ENCODE data around the gene VWC2L. TPM values are rescaled to one million over a fixed set of nuclear protein-coding genes. Genes with fewer than 3 reads are reported as not detected.

VWC2L gene
- total and polyA plus RNA-seq, 10 of the 15 experiments (the other 5 are each of a cell fraction or from before 2014, with no cell fraction given), result not detected

DNA sequence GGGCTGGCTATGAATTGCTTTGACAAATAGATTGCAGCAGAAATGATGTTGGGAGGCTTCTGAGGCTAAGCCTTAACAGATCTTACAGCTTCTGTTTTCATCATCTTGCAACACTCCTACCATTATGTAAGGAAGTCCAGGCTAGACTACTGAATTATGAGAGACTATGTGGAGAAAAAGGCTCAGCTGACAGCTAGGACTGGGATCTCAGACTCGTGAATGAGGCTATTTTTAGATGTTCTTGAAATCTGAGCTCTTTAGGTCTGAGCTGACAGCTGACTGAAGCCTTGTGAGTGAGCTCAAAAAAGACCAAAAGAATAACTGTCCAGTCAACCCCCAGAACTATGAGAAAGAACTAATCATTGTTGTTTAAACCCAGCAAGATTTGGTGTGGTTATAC lies 70.3 kb downstream of the VWC2L start:
- POLR2A ChIA-PET, result no interaction called here
- Histone ChIP-seq H2AFZ (ENCODE audit: control insufficient read depth, low read depth, low read length) (no peak overlapping the region), H3K4me2 (ENCODE audit: control insufficient read depth, insufficient read depth) (no peak overlapping the region), H3K9me3 (replicated peaks; ENCODE audit: control insufficient read depth, insufficient read depth, low read length) (no peaks in the 10 kb centered on the region), H3K27me3 (replicated peaks in 1 of 2; ENCODE audit: control insufficient read depth in 2 of 2, insufficient read depth in 2 of 2, low read length in 1 of 2) (no peaks in the 10 kb centered on the region), H4K20me1 (ENCODE audit: control insufficient read depth, insufficient read depth) (no peaks in the 10 kb centered on the region), H3K9ac (ENCODE audit: control insufficient read depth, insufficient read depth, low read length) (no peak overlapping the region), H3K4me3 (no peak overlapping the region), H3K4me1 (ENCODE audit: control insufficient read depth, insufficient read depth, low read length) (no peaks in the 10 kb centered on the region), H3K36me3 (ENCODE audit: control insufficient read depth in 2 of 2, insufficient read depth in 2 of 2, low read length in 1 of 2) (no peaks in the 10 kb centered on the region), H3K27ac (ENCODE audit: control insufficient read depth, insufficient read depth) (no peak overlapping the region), H3K79me2 (ENCODE audit: control insufficient read depth, insufficient read depth, low read length) (no peaks in the 10 kb centered on the region)
- 0% methylated on average over 1 of the region's 1 CpG for WGBS (ENCODE audit: insufficient coverage, insufficient replicate concordance, low lambda C conversion rate, missing lambda C conversion rate)
- intact Hi-C loops (cut with micrococcal nuclease; ENCODE audit: unreplicated experiment) (no loop called here), in situ Hi-C loops (cut with MboI) (no loop called here)
- no TSS peak for BruUV-seq (replicated peaks)
- SMC1A ChIA-PET (ENCODE audit: uncharacterized antibody, unreplicated experiment), result interaction anchor here (0.6 to 1.4 kb wide), 3 partner anchors 11 to 199 kb away, joined by 3 read pairs; no protein-coding TSS in a partner anchor
- ATAC-seq, result no peak
- CTCF ChIA-PET, result interaction anchor here (1.0 to 1.2 kb wide), 2 partner anchors 9 to 23 kb away, joined by 3 to 4 read pairs; no protein-coding TSS in a partner anchor
- no peak for TF ChIP-seq TBL1XR1 (IDR thresholded peaks at IDR 0.05; ENCODE audit: low read depth, low read length)
- TF ChIP-seq NR2C1 (IDR thresholded peaks at IDR 0.05), result no peak
- no peak for DNase-seq (ENCODE audit: low read depth, low spot score)
- FAIRE-seq, result no peak
- RAD21 ChIA-PET (ENCODE audit: unreplicated experiment), result interaction anchor here (0.7 kb wide), 1 partner anchor 752 kb away, joined by 3 read pairs; no protein-coding TSS in a partner anchor

GRCh38 chr2:214482728-214483127 lies 71.9 kb downstream of the VWC2L start:
- Histone ChIP-seq H3K4me2 (ENCODE audit: control insufficient read depth, insufficient read depth) (no peak overlapping the region), H3K4me3 (no peak overlapping the region), H3K79me2 (ENCODE audit: control insufficient read depth, insufficient read depth, low read length) (no peaks in the 10 kb centered on the region), H3K4me1 (ENCODE audit: control insufficient read depth, insufficient read depth, low read length) (no peaks in the 10 kb centered on the region), H3K9ac (ENCODE audit: control insufficient read depth, insufficient read depth, low read length) (no peak overlapping the region), H3K36me3 (ENCODE audit: control insufficient read depth in 2 of 2, insufficient read depth in 2 of 2, low read length in 1 of 2) (no peaks in the 10 kb centered on the region), H3K9me3 (replicated peaks; ENCODE audit: control insufficient read depth, insufficient read depth, low read length) (no peaks in the 10 kb centered on the region), H3K27ac (ENCODE audit: control insufficient read depth, insufficient read depth) (no peak overlapping the region), H4K20me1 (ENCODE audit: control insufficient read depth, insufficient read depth) (no peaks in the 10 kb centered on the region), H2AFZ (ENCODE audit: control insufficient read depth, low read depth, low read length) (no peak overlapping the region), H3K27me3 (replicated peaks in 1 of 2; ENCODE audit: control insufficient read depth in 2 of 2, insufficient read depth in 2 of 2, low read length in 1 of 2) (no peaks in the 10 kb centered on the region)
- ChIA-PET RAD21 (ENCODE audit: unreplicated experiment) (no interaction called here), CTCF (no interaction called here), SMC1A (ENCODE audit: uncharacterized antibody, unreplicated experiment) (interaction anchor here (1.4 kb wide), 1 partner anchor 24 kb away, joined by 3 read pairs; no protein-coding TSS in a partner anchor), POLR2A (no interaction called here)
- no TSS peak for BruUV-seq (replicated peaks)
- 3% methylated on average over 2 of the region's 2 CpGs for WGBS (ENCODE audit: insufficient coverage, insufficient replicate concordance, low lambda C conversion rate, missing lambda C conversion rate)
- in situ Hi-C loops (cut with MboI) (no loop called here), intact Hi-C loops (cut with micrococcal nuclease; ENCODE audit: unreplicated experiment) (no loop called here)
- DNase-seq (ENCODE audit: low read depth, low spot score) (no peak), FAIRE-seq (no peak), ATAC-seq (no peak)
- no peak for TF ChIP-seq ESRRA (IDR thresholded peaks at IDR 0.05; ENCODE audit: low read length)
- no peak for TF ChIP-seq JUNB (IDR thresholded peaks at IDR 0.05)
- TF ChIP-seq NKRF (conservative IDR thresholded peaks at IDR 0.05), result no peak
- no peak for TF ChIP-seq ZNF384 (IDR thresholded peaks at IDR 0.05; ENCODE audit: borderline replicate concordance, low read depth, low read length)
- no peak for TF ChIP-seq IRF4 (IDR thresholded peaks at IDR 0.05; ENCODE audit: low read depth, low read length)
- no peak for TF ChIP-seq ZBTB33 (IDR thresholded peaks at IDR 0.05)
- no peak for TF ChIP-seq HDAC2 (IDR thresholded peaks at IDR 0.05)
- TF ChIP-seq, protein P1, sequence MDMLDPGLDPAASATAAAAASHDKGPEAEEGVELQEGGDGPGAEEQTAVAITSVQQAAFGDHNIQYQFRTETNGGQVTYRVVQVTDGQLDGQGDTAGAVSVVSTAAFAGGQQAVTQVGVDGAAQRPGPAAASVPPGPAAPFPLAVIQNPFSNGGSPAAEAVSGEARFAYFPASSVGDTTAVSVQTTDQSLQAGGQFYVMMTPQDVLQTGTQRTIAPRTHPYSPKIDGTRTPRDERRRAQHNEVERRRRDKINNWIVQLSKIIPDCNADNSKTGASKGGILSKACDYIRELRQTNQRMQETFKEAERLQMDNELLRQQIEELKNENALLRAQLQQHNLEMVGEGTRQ (IDR thresholded peaks at IDR 0.05; ENCODE audit: borderline replicate concordance, low read depth, low read length), result no peak
- no peak for TF ChIP-seq POLR2AphosphoS2 (IDR thresholded peaks at IDR 0.05; ENCODE audit: low read depth, low read length)
- no peak for TF ChIP-seq BMI1 (IDR thresholded peaks at IDR 0.05; ENCODE audit: borderline replicate concordance)
- TF ChIP-seq, protein P2, sequence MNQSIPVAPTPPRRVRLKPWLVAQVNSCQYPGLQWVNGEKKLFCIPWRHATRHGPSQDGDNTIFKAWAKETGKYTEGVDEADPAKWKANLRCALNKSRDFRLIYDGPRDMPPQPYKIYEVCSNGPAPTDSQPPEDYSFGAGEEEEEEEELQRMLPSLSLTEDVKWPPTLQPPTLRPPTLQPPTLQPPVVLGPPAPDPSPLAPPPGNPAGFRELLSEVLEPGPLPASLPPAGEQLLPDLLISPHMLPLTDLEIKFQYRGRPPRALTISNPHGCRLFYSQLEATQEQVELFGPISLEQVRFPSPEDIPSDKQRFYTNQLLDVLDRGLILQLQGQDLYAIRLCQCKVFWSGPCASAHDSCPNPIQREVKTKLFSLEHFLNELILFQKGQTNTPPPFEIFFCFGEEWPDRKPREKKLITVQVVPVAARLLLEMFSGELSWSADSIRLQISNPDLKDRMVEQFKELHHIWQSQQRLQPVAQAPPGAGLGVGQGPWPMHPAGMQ (IDR thresholded peaks at IDR 0.05; ENCODE audit: borderline replicate concordance), result no peak
